AG10803 (cell line): ENCODE results near the gene RTN3.

Experiments used
- DNase-seq: peaks from one replicate; pipeline ENCODE4 v3.0.0; 2010; ENCODE audit warnings: low read depth
- H3K4me3 ChIP-seq: 2 replicates; pipeline ENCODE4 v1.5.1; 2011; ENCODE audit warnings: mild to moderate bottlenecking, low read length, control low read depth
- CTCF ChIP-seq: conservative IDR thresholded peaks from 2 replicates; pipeline ENCODE4 v1.5.1; 2011; ENCODE audit warnings: mild to moderate bottlenecking, low read length, control low read depth, inconsistent platforms

RTN3 gene

GRCh38 chr11:63766531-63767235 lies 85.4 kb downstream of the RTN3 start:
- TF ChIP-seq CTCF: no peak
- no peak for DNase-seq
- H3K4me3 ChIP-seq: peak overlapping the region; percentile 80

- DNase-seq: no peak
- no peak for TF ChIP-seq CTCF
- peak overlapping the region; percentile 80 for H3K4me3 ChIP-seq
Measured at GRCh38 chr11:63767267-63767564, 85.9 kb downstream of the RTN3 start.

GRCh38 chr11:63767565-63768236 lies 86.4 kb downstream of the RTN3 start:
- TF ChIP-seq CTCF: no peak
- peak; percentile 56 for DNase-seq
- peak overlapping the region; percentile 80 for H3K4me3 ChIP-seq

- DNase-seq: peak; percentile 54
Measured at GRCh38 chr11:63768237-63769041, 87.1 kb downstream of the RTN3 start, which contains the start of gene ZFTA. Gene ZFTA, minus strand, starts transcription at chr11:63768775. Its CDS starts 153 bp downstream, at chr11:63768622.

GRCh38 chr11:63769042-63769713 lies 87.9 kb downstream of the RTN3 start:
- peak; percentile 40 for DNase-seq
- no peak for TF ChIP-seq CTCF
- peak overlapping the region; percentile 80 for H3K4me3 ChIP-seq

More at GRCh38 chr11:63768237-63769041, 87.1 kb downstream of the RTN3 start, which contains the start of gene ZFTA:
- H3K4me3 ChIP-seq: peak within 1 kb of the TSS; percentile 80
- TF ChIP-seq CTCF: peak; percentile 36

- TF ChIP-seq CTCF: no peak
- no peak for DNase-seq
Measured at GRCh38 chr11:63769714-63770455, 88.6 kb downstream of the RTN3 start.

More at GRCh38 chr11:63769714-63770455, 88.6 kb downstream of the RTN3 start:
- peak overlapping the region; percentile 80 for H3K4me3 ChIP-seq
